NCI-H69 (cell line): ENCODE measurements around the gene CLCN2.
"Not testable (repeated sequence)": the region's sequence is repeated elsewhere in the genome, so short reads cannot be mapped to it uniquely, and the experiment has no call there.

ENCODE experiments used
- DNase-seq: peaks from one replicate; lab custom pipeline; 2025; lab: John Stamatoyannopoulos, UW

Gene CLCN2

GRCh38 chr3:184345317-184346144, 15.9 kb downstream of the CLCN2 start:
- peak; percentile 78 for DNase-seq

GRCh38 chr3:184344579-184345316, 16.7 kb downstream of the CLCN2 start:
- no peak for DNase-seq

DNA sequence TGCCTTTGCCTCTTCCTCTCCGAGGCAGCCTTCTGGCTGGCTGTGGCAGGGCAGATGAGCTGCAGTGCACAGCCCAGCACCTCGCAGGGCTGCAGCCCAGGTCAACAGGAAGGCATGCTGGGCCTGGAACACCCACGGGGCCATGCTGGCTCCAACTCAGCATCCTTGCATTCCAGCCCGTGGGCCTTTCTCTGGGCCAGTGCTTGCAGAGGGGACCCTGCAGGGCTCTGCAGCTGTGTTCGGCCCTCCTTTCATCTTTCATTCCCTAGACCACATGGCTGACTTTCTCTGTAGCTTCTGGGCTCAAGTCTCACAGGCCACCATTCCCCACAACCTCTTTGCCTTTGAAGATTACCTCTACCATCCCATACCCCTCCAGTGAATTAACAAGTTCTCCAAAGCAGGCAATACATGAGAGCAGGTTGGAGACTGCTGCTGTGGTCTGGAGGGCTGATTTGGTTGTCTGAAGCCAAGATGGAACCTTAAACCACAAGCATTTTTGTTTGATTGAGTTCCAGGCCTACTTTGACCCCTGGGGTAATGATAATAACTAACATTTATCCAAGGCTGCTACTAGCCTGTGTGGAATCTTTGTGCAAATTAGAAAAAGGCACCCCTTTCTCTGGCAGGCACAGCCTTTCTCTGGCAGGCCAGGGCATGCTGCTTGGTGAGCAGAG, 18.1 kb downstream of the CLCN2 start:
- no peak for DNase-seq

DNA sequence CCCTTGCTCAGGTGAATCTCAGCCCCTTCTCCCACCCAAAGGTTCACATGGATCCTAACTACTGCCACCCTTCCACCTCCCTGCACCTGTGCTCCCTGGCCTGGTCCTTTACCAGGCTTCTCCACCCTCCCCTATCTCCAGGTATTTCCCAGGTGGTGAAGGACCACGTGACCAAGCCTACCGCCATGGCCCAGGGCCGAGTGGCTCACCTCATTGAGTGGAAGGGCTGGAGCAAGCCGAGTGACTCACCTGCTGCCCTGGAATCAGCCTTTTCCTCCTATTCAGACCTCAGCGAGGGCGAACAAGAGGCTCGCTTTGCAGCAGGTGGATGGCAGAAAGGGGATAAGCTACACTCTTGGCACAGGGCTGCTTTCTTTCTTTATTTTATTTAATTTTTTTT, 19.5 kb downstream of the CLCN2 start:
- DNase-seq = no peak

DNA sequence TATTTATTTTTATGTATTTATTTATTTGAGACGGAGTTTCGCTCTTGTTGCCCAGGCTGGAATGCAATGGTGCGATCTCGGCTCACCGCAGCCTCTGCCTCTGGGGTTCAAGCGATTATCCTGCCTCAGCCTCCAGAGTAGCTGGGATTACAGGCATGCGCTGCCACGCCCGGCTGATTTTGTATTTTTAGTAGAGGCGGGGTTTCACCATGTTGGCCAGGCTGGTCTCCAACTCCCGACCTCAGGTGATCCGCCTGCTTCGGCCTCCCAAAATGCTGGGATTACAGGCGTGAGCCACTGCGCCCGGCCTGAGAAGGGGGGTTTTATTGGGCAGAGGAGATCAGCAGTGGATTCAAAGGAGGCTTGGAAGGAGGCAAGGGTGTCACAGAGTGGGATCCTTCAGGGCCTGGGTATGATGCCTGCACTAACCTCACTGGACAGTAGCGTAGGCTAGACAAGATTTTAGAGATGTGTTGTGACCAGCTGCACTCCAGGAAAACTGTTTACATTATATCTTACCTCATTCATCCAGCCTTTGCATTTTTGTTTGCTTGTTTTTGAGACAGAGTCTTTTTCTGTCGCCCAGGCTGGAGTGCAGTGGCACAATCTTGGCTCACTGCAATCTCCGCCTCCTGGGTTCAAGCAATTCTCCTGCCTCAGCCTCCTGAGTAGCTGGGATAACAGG, 21.8 kb downstream of the CLCN2 start:
- not testable (repeated sequence) for DNase-seq

GRCh38 chr3:184339001-184339400, 22.4 kb downstream of the CLCN2 start:
- peak; percentile 81 for DNase-seq

DNA sequence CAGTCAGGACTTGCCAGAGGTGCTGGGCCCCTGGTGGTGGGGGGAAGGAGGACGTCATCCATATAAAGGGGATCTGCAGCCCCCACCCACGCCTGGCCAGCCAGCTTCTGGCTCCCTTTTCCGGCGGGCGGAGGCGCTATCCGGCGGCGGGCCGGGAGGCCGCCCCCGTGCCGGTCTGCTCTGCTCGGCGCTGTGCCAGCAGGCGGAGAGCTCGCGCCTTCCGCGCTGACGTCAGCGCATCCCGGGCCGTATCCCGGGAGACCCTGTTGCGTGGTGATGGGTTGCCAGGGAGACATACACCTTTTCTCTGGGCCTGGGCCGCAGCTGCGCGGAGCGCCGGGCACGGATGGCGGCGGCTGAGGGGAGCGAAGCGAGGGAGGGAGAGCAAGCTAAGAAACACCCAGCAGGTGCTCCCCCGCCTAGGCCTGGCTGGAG, 22.9 kb downstream of the CLCN2 start:
- peak; percentile 99 for DNase-seq

DNA sequence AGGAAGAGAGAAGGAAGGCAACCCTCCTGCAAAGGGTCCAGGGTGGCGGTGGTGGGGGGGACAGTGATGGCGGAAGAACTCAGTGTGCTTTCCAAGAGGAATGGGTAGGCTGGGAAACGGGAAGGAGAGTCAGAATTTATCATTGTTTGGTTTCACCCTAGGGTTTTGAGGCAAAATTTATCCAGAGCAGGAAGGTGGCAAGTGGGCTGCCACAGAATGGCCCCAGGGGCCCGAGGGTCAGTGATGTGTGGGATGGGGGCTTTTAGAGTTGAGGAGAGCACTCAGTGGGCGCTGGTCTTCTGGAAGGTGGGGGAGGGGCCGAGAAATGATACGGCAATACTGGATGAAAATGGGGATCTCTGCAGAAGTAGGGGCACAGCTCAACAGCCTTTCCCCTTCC, 23.4 kb downstream of the CLCN2 start:
- DNase-seq = no peak

GRCh38 chr3:184337399-184337714, 24.0 kb downstream of the CLCN2 start, which contains the start of gene FAM131A:
FAM131A (plus strand) TSS chr3:184337600; CDS start chr3:184337631, 31 bp downstream.
- DNase-seq = peak; percentile 42

GRCh38 chr3:184336547-184337398, 24.6 kb downstream of the CLCN2 start:
- peak; percentile 65 for DNase-seq

- DNase-seq = peak; percentile 91
Observed at GRCh38 chr3:184335661-184336546, 25.5 kb downstream of the CLCN2 start.

GRCh38 chr3:184335291-184335660, 26.1 kb downstream of the CLCN2 start:
- peak; percentile 69 for DNase-seq

GRCh38 chr3:184334470-184335158, 26.8 kb downstream of the CLCN2 start:
- peak; percentile 41 for DNase-seq

DNA sequence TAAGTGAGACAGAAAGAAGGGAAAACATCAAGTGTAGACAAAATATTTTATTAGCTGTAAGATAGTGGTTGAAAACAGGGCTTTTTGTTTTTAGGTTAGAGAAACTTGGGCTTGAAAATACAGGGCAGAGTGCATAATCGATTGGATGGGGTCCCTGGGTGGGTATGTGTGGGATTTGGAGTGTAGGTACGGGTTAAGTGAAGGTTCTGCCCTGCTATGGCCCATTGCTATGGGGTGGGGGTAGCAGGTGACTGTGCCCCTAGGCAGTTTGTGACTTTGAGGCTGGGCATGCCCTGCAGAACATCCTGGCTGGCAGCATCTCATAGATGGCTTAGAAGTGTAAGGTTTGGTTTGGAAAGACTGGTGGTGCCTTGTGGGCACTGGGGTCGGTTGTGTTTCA, 27.7 kb downstream of the CLCN2 start:
- DNase-seq = no peak

DNA sequence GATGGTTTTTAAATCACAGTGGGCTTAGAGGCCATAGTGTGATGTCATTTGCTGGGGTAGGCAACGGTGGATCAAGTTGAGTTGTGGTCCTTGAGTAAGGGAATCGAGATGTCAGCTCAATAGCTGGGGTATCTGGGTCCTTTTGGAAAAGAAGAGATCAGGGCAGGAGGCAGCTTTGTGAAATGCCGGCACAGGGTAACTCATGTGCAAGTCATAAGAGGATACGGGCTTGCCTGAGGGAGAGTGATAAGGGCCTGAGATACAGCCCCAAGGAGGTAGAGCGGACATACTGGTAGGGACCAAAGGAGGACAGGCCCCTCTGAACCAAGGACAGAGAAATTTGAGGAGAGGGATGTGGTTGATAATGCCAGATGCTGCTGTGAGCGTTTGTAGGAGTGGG, 28.2 kb downstream of the CLCN2 start:
- no peak for DNase-seq

GRCh38 chr3:184332370-184333090, 28.9 kb downstream of the CLCN2 start:
- no peak for DNase-seq

GRCh38 chr3:184328516-184328915, 32.9 kb downstream of the CLCN2 start:
- no peak for DNase-seq

- no peak for DNase-seq
Observed at GRCh38 chr3:184327171-184327570, 34.2 kb downstream of the CLCN2 start.
